Raji (cell line): ENCODE results near the gene MGLL.

Experiments
- POLR2A ChIP-seq: IDR thresholded peaks from 2 replicates; pipeline ENCODE4 v1.6.1; 2011; ENCODE audit warnings: low read depth, low read length, control low read depth; ENCODE audit not compliant: insufficient read depth

Gene MGLL

GRCh38 chr3:127679534-127680145 lies 142.7 kb downstream of the MGLL start:
- TF ChIP-seq POLR2A: no peak

- TF ChIP-seq POLR2A: no peak
Measured at GRCh38 chr3:127678611-127679533, 143.4 kb downstream of the MGLL start.

GRCh38 chr3:127678315-127678599 lies 144.1 kb downstream of the MGLL start:
- TF ChIP-seq POLR2A: no peak

- no peak for TF ChIP-seq POLR2A
Measured at GRCh38 chr3:127677541-127678314, 144.6 kb downstream of the MGLL start.

GRCh38 chr3:127676921-127677351 lies 145.4 kb downstream of the MGLL start:
- no peak for TF ChIP-seq POLR2A

- TF ChIP-seq POLR2A: no peak
Measured at GRCh38 chr3:127676456-127676855, 145.9 kb downstream of the MGLL start.

- TF ChIP-seq POLR2A: no peak
Measured at GRCh38 chr3:127675651-127676391, 146.5 kb downstream of the MGLL start.

GRCh38 chr3:127674790-127675189 lies 147.5 kb downstream of the MGLL start:
- TF ChIP-seq POLR2A: no peak

- TF ChIP-seq POLR2A: no peak
Measured at GRCh38 chr3:127674101-127674721, 148.1 kb downstream of the MGLL start.

GRCh38 chr3:127673191-127674100 lies 148.9 kb downstream of the MGLL start:
- TF ChIP-seq POLR2A: no peak

- TF ChIP-seq POLR2A: peak; percentile 71
Measured at GRCh38 chr3:127672429-127673190, 149.7 kb downstream of the MGLL start, which contains the start of gene ABTB1. Gene ABTB1 (plus strand): TSS chr3:127672952. CDS start chr3:127673026, 74 bp downstream.

- TF ChIP-seq POLR2A: no peak; the same call in none of the 2 replicates
Measured at GRCh38 chr3:127671523-127672428, 150.5 kb downstream of the MGLL start.
